Liver (tissue), 3 donors: Measurements from ENCODE around the gene TINAGL1.

Source experiments
- EGR1 ChIP-seq, 2 donors: IDR thresholded peaks; 2 replicates each; pipeline ENCODE4 v1.6.1; 2016 to 2018; ENCODE audit warnings: antibody characterized with exemption in 2 of 2, low read depth in 2 of 2
- GABPA ChIP-seq, 2 donors: IDR thresholded peaks in 1 of 2; conservative IDR thresholded peaks in 1 of 2; 2 replicates each; pipeline ENCODE4 v1.6.1; 2016; ENCODE audit warnings: antibody characterized with exemption in 2 of 2, mild to moderate bottlenecking in 1 of 2, moderate library complexity in 1 of 2
- HNF4A ChIP-seq, 2 donors: conservative IDR thresholded peaks; 2 replicates each; pipeline ENCODE4 v1.6.1; 2016; ENCODE audit warnings: antibody characterized with exemption in 2 of 2, mild to moderate bottlenecking in 2 of 2
- HNF4G ChIP-seq: IDR thresholded peaks from 2 replicates; pipeline ENCODE4 v1.6.1; 2016; ENCODE audit warnings: antibody characterized with exemption
- MAX ChIP-seq: IDR thresholded peaks from 2 replicates; pipeline ENCODE4 v1.6.1; 2016; ENCODE audit warnings: antibody characterized with exemption
- RAD21 ChIP-seq, 2 donors: IDR thresholded peaks; 2 replicates each; pipeline ENCODE4 v1.6.1; 2016; ENCODE audit warnings: antibody characterized with exemption in 2 of 2, mild to moderate bottlenecking in 2 of 2
- RXRA ChIP-seq, 2 donors: IDR thresholded peaks; 2 replicates each; pipeline ENCODE4 v1.6.1; 2017 to 2018; ENCODE audit warnings: antibody characterized with exemption in 2 of 2, mild to moderate bottlenecking in 1 of 2
- SP1 ChIP-seq: IDR thresholded peaks from 2 replicates; pipeline ENCODE4 v1.6.1; 2018; ENCODE audit warnings: antibody characterized with exemption, mild to moderate bottlenecking
- YY1 ChIP-seq: IDR thresholded peaks from 2 replicates; pipeline ENCODE4 v1.6.1; 2016; ENCODE audit warnings: antibody characterized with exemption, mild to moderate bottlenecking
- ZBTB33 ChIP-seq: IDR thresholded peaks from 2 replicates; pipeline ENCODE4 v1.6.1; 2016; ENCODE audit warnings: antibody characterized with exemption
- TF ChIP-seq, protein P1 (sequence below): fragments of 150-350 bp; IDR thresholded peaks from 2 replicates; pipeline ENCODE4 v1.5.1; 2017; ENCODE audit warnings: improper control_type of control experiment, low read depth, low read length; ENCODE audit not compliant: missing input control
- TF ChIP-seq, protein P2 (sequence below): IDR thresholded peaks from 2 replicates; pipeline ENCODE4 v1.6.1; 2016; ENCODE audit warnings: antibody characterized with exemption, mild to moderate bottlenecking
- donor health status: healthy.
- donor health status: healthy.

DNA sequence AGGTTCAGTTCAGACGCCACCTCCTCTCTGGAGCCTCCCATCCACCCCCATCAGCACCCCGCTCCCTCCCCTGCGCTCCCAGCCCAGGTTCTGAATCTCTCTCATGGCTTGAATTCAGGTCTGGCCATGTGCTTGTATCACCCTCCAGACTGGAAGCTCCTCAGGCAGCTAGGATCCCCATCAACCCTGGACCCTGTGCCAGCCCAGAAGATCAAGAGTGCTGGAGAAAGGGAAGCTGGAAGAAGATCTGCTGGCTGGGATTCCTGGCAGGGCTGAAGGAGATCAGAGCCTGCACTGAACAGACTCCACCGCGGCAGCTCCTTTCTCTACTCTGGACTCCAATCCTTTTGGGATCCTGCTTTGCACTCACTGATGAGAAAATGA lies 11.7 kb upstream of the TINAGL1 start:
- TF ChIP-seq HNF4G: no peak
- TF ChIP-seq, protein P1, sequence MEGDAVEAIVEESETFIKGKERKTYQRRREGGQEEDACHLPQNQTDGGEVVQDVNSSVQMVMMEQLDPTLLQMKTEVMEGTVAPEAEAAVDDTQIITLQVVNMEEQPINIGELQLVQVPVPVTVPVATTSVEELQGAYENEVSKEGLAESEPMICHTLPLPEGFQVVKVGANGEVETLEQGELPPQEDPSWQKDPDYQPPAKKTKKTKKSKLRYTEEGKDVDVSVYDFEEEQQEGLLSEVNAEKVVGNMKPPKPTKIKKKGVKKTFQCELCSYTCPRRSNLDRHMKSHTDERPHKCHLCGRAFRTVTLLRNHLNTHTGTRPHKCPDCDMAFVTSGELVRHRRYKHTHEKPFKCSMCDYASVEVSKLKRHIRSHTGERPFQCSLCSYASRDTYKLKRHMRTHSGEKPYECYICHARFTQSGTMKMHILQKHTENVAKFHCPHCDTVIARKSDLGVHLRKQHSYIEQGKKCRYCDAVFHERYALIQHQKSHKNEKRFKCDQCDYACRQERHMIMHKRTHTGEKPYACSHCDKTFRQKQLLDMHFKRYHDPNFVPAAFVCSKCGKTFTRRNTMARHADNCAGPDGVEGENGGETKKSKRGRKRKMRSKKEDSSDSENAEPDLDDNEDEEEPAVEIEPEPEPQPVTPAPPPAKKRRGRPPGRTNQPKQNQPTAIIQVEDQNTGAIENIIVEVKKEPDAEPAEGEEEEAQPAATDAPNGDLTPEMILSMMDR: no peak
- no peak for TF ChIP-seq MAX
- no peak for TF ChIP-seq GABPA (IDR thresholded peaks at IDR 0.05 in 1 of 2, conservative IDR thresholded peaks at IDR 0.05 in 1 of 2)
- TF ChIP-seq HNF4A (conservative IDR thresholded peaks at IDR 0.05): no peak
- no peak for TF ChIP-seq RAD21 (IDR thresholded peaks at IDR 0.05)
- no peak for TF ChIP-seq ZBTB33
- TF ChIP-seq EGR1 (IDR thresholded peaks at IDR 0.05; ENCODE audit: low read depth in 2 of 2): no peak
- TF ChIP-seq YY1: no peak
- no peak for TF ChIP-seq RXRA (IDR thresholded peaks at IDR 0.05)
- no peak for TF ChIP-seq SP1
- TF ChIP-seq, protein P2, sequence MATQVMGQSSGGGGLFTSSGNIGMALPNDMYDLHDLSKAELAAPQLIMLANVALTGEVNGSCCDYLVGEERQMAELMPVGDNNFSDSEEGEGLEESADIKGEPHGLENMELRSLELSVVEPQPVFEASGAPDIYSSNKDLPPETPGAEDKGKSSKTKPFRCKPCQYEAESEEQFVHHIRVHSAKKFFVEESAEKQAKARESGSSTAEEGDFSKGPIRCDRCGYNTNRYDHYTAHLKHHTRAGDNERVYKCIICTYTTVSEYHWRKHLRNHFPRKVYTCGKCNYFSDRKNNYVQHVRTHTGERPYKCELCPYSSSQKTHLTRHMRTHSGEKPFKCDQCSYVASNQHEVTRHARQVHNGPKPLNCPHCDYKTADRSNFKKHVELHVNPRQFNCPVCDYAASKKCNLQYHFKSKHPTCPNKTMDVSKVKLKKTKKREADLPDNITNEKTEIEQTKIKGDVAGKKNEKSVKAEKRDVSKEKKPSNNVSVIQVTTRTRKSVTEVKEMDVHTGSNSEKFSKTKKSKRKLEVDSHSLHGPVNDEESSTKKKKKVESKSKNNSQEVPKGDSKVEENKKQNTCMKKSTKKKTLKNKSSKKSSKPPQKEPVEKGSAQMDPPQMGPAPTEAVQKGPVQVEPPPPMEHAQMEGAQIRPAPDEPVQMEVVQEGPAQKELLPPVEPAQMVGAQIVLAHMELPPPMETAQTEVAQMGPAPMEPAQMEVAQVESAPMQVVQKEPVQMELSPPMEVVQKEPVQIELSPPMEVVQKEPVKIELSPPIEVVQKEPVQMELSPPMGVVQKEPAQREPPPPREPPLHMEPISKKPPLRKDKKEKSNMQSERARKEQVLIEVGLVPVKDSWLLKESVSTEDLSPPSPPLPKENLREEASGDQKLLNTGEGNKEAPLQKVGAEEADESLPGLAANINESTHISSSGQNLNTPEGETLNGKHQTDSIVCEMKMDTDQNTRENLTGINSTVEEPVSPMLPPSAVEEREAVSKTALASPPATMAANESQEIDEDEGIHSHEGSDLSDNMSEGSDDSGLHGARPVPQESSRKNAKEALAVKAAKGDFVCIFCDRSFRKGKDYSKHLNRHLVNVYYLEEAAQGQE: no peak
